SK-N-SH (cell line): Measurements from ENCODE around the gene VSIG10. TPM values are rescaled to one million over a fixed set of nuclear protein-coding genes. Genes with fewer than 3 reads are reported as not detected.

ENCODE experiments used
- CTCF ChIA-PET: fragments of 300-600, 350-600 bp; formaldehyde crosslinking; extraction: SDS; loops from one replicate; lab custom pipeline; 2021; lab: Yijun Ruan, JAX
- POLR2A ChIA-PET: fragments of 350-600 bp; sonication (Branson Sonifier 250); formaldehyde crosslinking; extraction: SDS; loops from one replicate; lab custom pipeline; 2020; ENCODE audit warnings: antibody characterized with exemption, inconsistent platforms; lab: Yijun Ruan, JAX
- DNase-seq: peaks from one replicate; pipeline ENCODE4 v3.0.0; 2012
- H2AFZ ChIP-seq: fragments of 200-600 bp; sonication (generic); 2 replicates; pipeline ENCODE4 v1.8.1; 2016; ENCODE audit warnings: antibody characterized with exemption, mild to moderate bottlenecking, low read depth
- H3F3A ChIP-seq: fragments of 200-600 bp; sonication (generic); replicated peaks from 2 replicates; pipeline ENCODE3; 2016; ENCODE audit warnings: antibody characterized with exemption, mild to moderate bottlenecking; ENCODE audit not compliant: insufficient read depth
- H3K27ac ChIP-seq, 2 experiments: fragments of 200-500 bp in 1 of 2; fragments of 200-600 bp in 1 of 2; sonication (Bioruptor generic) in 1 of 2; sonication (generic), shearing (Covaris generic) in 1 of 2; 2 replicates each; pipeline versions ENCODE4 v1.5.1 to v1.6.1; 2014 to 2016; ENCODE audit warnings: low read depth in 2 of 2, inconsistent platforms in 1 of 2, low read length in 1 of 2, mild to moderate bottlenecking in 1 of 2, mixed read lengths in 1 of 2
- H3K27me3 ChIP-seq: fragments of 200-600 bp; sonication (generic), shearing (Covaris generic); 2 replicates; pipeline ENCODE4 v1.6.1; 2016; ENCODE audit warnings: mixed run types; ENCODE audit not compliant: insufficient read depth
- H3K36me3 ChIP-seq, 2 experiments: fragments of 200-500 bp in 1 of 2; fragments of 200-600 bp in 1 of 2; sonication (Bioruptor generic) in 1 of 2; sonication (generic) in 1 of 2; replicated peaks in 1 of 2; 2 replicates each; pipeline versions ENCODE3 to v1.5.1; 2014 to 2016; ENCODE audit warnings: low read length in 1 of 2, mild to moderate bottlenecking in 1 of 2; ENCODE audit not compliant: insufficient read depth in 2 of 2, control insufficient read depth in 1 of 2
- H3K4me1 ChIP-seq, 2 experiments: fragments of 200-500 bp in 1 of 2; fragments of 200-600 bp in 1 of 2; sonication (Bioruptor generic) in 1 of 2; sonication (generic), shearing (Covaris generic) in 1 of 2; 2 replicates each; pipeline versions ENCODE4 v1.5.1 to v1.6.1; 2014 to 2016; ENCODE audit warnings: low read depth in 1 of 2, low read length in 1 of 2, mixed run types in 1 of 2; ENCODE audit not compliant: insufficient read depth in 2 of 2, control insufficient read depth in 1 of 2
- H3K4me2 ChIP-seq: fragments of 200-600 bp; sonication (generic), shearing (Covaris generic); 2 replicates; pipeline ENCODE4 v1.6.1; 2017; ENCODE audit warnings: mixed run types
- H3K4me3 ChIP-seq, 2 experiments: fragments of 200-500 bp in 1 of 2; fragments of 200-600 bp in 1 of 2; sonication (Bioruptor generic) in 1 of 2; sonication (generic), shearing (Covaris generic) in 1 of 2; 2 replicates each; pipeline versions ENCODE4 v1.5.1 to v1.8.1; 2014 to 2016; ENCODE audit warnings: low read depth in 2 of 2, inconsistent platforms in 1 of 2, low read length in 1 of 2, mild to moderate bottlenecking in 1 of 2, mixed read lengths in 1 of 2, moderate library complexity in 1 of 2
- H3K79me2 ChIP-seq: fragments of 200-600 bp; sonication (generic); 2 replicates; pipeline ENCODE4 v1.8.1; 2017; ENCODE audit warnings: mild to moderate bottlenecking; ENCODE audit not compliant: insufficient read depth
- H3K9ac ChIP-seq: fragments of 200-600 bp; sonication (generic); 2 replicates; pipeline ENCODE4 v1.6.1; 2017; ENCODE audit warnings: mixed run types
- H3K9me2 ChIP-seq: fragments of 200-600 bp; sonication (generic); 2 replicates; pipeline ENCODE4 v1.6.1; 2017; ENCODE audit warnings: mixed run types
- H3K9me3 ChIP-seq: fragments of 200-600 bp; sonication (generic); 2 replicates; pipeline ENCODE4 v1.6.1; 2017; ENCODE audit warnings: mixed run types, mild to moderate bottlenecking, moderate library complexity
- H4K20me1 ChIP-seq: fragments of 200-600 bp; sonication (generic); 2 replicates; pipeline ENCODE4 v1.6.1; 2017; ENCODE audit warnings: mild to moderate bottlenecking, mixed run types; ENCODE audit not compliant: insufficient read depth
- CHD2 ChIP-seq: fragments of 150-350 bp; IDR thresholded peaks from 2 replicates; pipeline ENCODE4 v1.6.1; 2018; ENCODE audit warnings: low read length; ENCODE audit not compliant: partially characterized antibody
- ELF1 ChIP-seq: IDR thresholded peaks from 2 replicates; pipeline ENCODE4 v1.4.0; 2012
- GATA2 ChIP-seq: sonication (generic); formaldehyde crosslinking; IDR thresholded peaks from 2 replicates; pipeline ENCODE4 v1.5.0; 2020; ENCODE audit warnings: mild to moderate bottlenecking, missing genetic modification reagents
- IRF3 ChIP-seq: fragments of 150-350 bp; IDR thresholded peaks from 2 replicates; pipeline ENCODE4 v1.6.1; 2016; ENCODE audit warnings: mild to moderate bottlenecking, low read depth, low read length
- POLR2AphosphoS5 ChIP-seq: IDR thresholded peaks from 2 replicates; pipeline ENCODE4 v1.6.1; 2012; ENCODE audit warnings: low read depth, low read length
- TEAD4 ChIP-seq: IDR thresholded peaks from 2 replicates; pipeline ENCODE4 v1.4.0; 2012; ENCODE audit warnings: mild to moderate bottlenecking, borderline replicate concordance; ENCODE audit not compliant: insufficient read depth
- WGBS: methylation state at CpG from one replicate; pipeline ENCODE4 v1.1.6; 2017; ENCODE audit warnings: low lambda C conversion rate; 5-methylcytosine and 5-hydroxymethylcytosine counted together
- polyA plus RNA-seq, 3 experiments: library from polyadenylated mRNA; depleted of rRNA; stranded (reverse); fragments of >200 nt; gene quantifications; 2 replicates each; pipeline ENCODE4 v1.2.3, GENCODE V29; 2012

Gene VSIG10
- polyA plus RNA-seq, 1 of the 3 experiments (the other 2 are of a cell fraction): 12.5 TPM

GRCh38 chr12:118036672-118037411, 67.0 kb downstream of the VSIG10 start:
- CTCF ChIA-PET: interaction anchor here (0.9 to 10.2 kb wide), 3 partner anchors 9 to 162 kb away, joined by 3 to 137 read pairs (median 15); no protein-coding TSS in a partner anchor

DNA sequence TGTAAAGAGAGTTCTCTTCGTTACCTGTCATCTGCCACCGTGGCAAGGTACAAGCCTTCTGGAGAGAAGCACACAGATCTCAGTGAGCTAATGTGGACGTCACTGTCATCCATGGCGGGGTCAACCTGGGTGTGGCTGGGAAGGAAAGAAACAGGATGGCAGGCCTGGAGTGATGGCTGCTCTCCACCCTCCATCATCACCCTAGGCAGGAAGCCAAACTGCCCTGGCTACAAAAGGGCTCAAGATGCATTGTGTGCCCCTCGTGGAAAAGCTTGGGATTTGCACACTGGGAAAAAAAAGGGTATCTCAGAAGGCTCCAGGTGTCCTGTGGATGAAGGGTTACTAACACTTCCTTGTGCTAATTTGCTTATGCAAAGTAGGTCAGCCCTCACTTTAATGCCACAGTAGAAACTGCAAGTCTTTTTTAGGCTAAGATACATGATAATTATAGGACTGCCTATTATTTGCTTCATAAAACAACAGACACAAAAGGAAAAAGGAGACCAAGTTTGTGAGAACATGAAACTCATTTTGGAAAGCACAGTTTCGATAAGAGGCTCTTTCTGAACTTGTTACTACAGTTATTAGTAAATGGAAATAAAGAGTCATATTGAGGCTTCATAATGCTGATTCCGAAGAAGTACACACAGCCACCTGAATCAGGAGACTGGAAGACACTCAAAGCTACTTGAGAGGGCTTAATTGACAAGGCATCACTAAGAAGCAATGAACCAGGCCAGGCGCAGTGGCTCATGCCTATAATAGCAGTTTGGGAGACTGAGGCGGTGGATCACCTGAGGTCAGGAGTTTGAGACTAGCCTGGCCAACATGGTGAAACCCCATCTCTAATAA, 68.4 kb downstream of the VSIG10 start:
- POLR2A ChIA-PET: interaction anchor here (0.6 kb wide), 1 partner anchor 19 kb away, joined by 3 read pairs; the partner anchor contains the start of gene RFC5
- Histone ChIP-seq H3K27me3 (no peaks in the 10 kb centered on the region), H3K9ac (no peak overlapping the region)
- TF ChIP-seq TEAD4: no peak; the same call in 1 of the 2 replicates
- TF ChIP-seq IRF3: no peak
- TF ChIP-seq CHD2: no peak
- no peak for TF ChIP-seq ELF1
- TF ChIP-seq, all 33 proteins: peak for 0
- peak; percentile 27 for DNase-seq
- H3F3A ChIP-seq: peaks cover 15% of the 10 kb centered on the region
- 85% methylated on average over 9 of the region's 9 CpGs for WGBS
- H4K20me1 ChIP-seq: peaks cover 2% of the 10 kb centered on the region; the same call in 1 of the 2 replicates
- peaks cover 11 to 12% of the 10 kb centered on the region in 2 experiments; a peak in 2 of 4 replicates for H3K4me1 ChIP-seq
- no peak overlapping the region for H3K4me3 ChIP-seq
- H3K36me3 ChIP-seq: peaks cover 78% of the 10 kb centered on the region in 2 experiments
- H3K9me3 ChIP-seq: no peaks in the 10 kb centered on the region
- H3K9me2 ChIP-seq: no peaks in the 10 kb centered on the region
- no peak overlapping the region for H3K4me2 ChIP-seq
- no peaks in the 10 kb centered on the region for H3K79me2 ChIP-seq
- H2AFZ ChIP-seq: no peak overlapping the region
- peak overlapping the region in 1 of 2 experiments; percentile 20; a peak in 1 of 4 replicates for H3K27ac ChIP-seq
- CTCF ChIA-PET: interaction anchor here (0.7 to 10.2 kb wide), 18 partner anchors 9 to 799 kb away, joined by 3 to 137 read pairs (median 4); partner anchors contain the start of gene VSIG10

More at GRCh38 chr12:118036672-118037411, 67.0 kb downstream of the VSIG10 start:
- no peak overlapping the region for H2AFZ ChIP-seq
- TF ChIP-seq GATA2 (CRISPR knock-in tag) (no peak), POLR2AphosphoS5 (no peak)
- no peaks in the 10 kb centered on the region for H3K9me3 ChIP-seq
- DNase-seq: no peak
- no peak overlapping the region for H3K4me3 ChIP-seq
- WGBS: 99% methylated on average over 9 of the region's 11 CpGs
- peaks cover 4% of the 10 kb centered on the region; the same call in 1 of the 2 replicates for H4K20me1 ChIP-seq
- no peak overlapping the region for H3K9ac ChIP-seq
- peaks cover 11 to 12% of the 10 kb centered on the region in 2 experiments; a peak in 2 of 4 replicates for H3K4me1 ChIP-seq
- no peak overlapping the region for H3K4me2 ChIP-seq
- POLR2A ChIA-PET: no interaction called here
- H3F3A ChIP-seq: peaks cover 15% of the 10 kb centered on the region
- no peaks in the 10 kb centered on the region for H3K9me2 ChIP-seq
- peaks cover 4% of the 10 kb centered on the region; the same call in 1 of the 2 replicates for H3K79me2 ChIP-seq
- peaks cover 67 to 71% of the 10 kb centered on the region in 2 experiments for H3K36me3 ChIP-seq
- H3K27ac ChIP-seq: no peak overlapping the region
- H3K27me3 ChIP-seq: no peaks in the 10 kb centered on the region
